IMR-90 (cell line): ENCODE data around the gene MRM1. TPM values are rescaled to one million over a fixed set of nuclear protein-coding genes. Genes with fewer than 3 reads are reported as not detected.

Source experiments
- ATAC-seq: fragments of 200-7000 bp; cut with Tn5 transposase; 2 replicates; pipeline ENCODE4 v1.9.1; 2020; ENCODE audit warnings: low read depth, mild to moderate bottlenecking, moderate library complexity
- BruUV-seq: library from RNA; stranded (reverse); fragments of 400-500 nt; replicated peaks from 2 replicates; lab custom pipeline; 2021; lab: Mats Ljungman, UMichigan
- CTCF ChIA-PET: fragments of 300-600 bp; formaldehyde crosslinking; extraction: SDS; loops from one replicate; lab custom pipeline; 2021; ENCODE audit warnings: antibody characterized with exemption; lab: Yijun Ruan, JAX
- POLR2A ChIA-PET: fragments of 300-600 bp; sonication (Branson Sonifier 250); formaldehyde crosslinking; loops from one replicate; lab custom pipeline; 2022; ENCODE audit warnings: antibody characterized with exemption; ENCODE audit not compliant: unreplicated experiment; lab: Charles Lee
- DNase-seq: peaks from one replicate; pipeline ENCODE4 v3.0.0; 2013
- H2AFZ ChIP-seq: replicated peaks from 2 replicates; pipeline ENCODE3; 2013; ENCODE audit warnings: low read length, mild to moderate bottlenecking; ENCODE audit not compliant: poor library complexity
- H2AK5ac ChIP-seq: 2 replicates; pipeline ENCODE4 v1.6.1; 2013; ENCODE audit warnings: low read depth, low read length, inconsistent platforms
- H2AK9ac ChIP-seq: replicated peaks from 2 replicates; pipeline ENCODE3; 2013; ENCODE audit warnings: mild to moderate bottlenecking, low read depth, low read length, moderate library complexity; ENCODE audit not compliant: poor library complexity
- H2BK120ac ChIP-seq: 2 replicates; pipeline ENCODE4 v1.6.1; 2013; ENCODE audit warnings: low read depth, low read length, inconsistent platforms
- H2BK15ac ChIP-seq: 3 replicates; pipeline ENCODE4 v1.6.1; 2013; ENCODE audit warnings: low read depth, low read length, inconsistent platforms
- H2BK20ac ChIP-seq: 2 replicates; pipeline ENCODE4 v1.6.1; 2013; ENCODE audit warnings: low read depth, mild to moderate bottlenecking, inconsistent platforms, low read length, moderate library complexity
- H2BK5ac ChIP-seq: 2 replicates; pipeline ENCODE4 v1.6.1; 2013; ENCODE audit warnings: mild to moderate bottlenecking, low read depth, low read length, inconsistent platforms; ENCODE audit not compliant: poor library complexity, severe bottlenecking
- H3K14ac ChIP-seq: replicated peaks from 2 replicates; pipeline ENCODE4 v1.6.1; 2013; ENCODE audit warnings: low read depth, low read length, inconsistent platforms
- H3K18ac ChIP-seq: 2 replicates; pipeline ENCODE4 v1.6.1; 2013; ENCODE audit warnings: low read depth, low read length, control low read depth
- H3K23ac ChIP-seq: 2 replicates; pipeline ENCODE4 v1.6.1; 2013; ENCODE audit warnings: low read depth, low read length, inconsistent platforms
- H3K27ac ChIP-seq: 2 replicates; pipeline ENCODE4 v1.5.1; 2013; ENCODE audit warnings: mild to moderate bottlenecking, control low read depth, low read length; ENCODE audit not compliant: insufficient read depth
- H3K27me3 ChIP-seq: 2 replicates; pipeline ENCODE4 v1.6.1; 2013; ENCODE audit warnings: low read length; ENCODE audit not compliant: control insufficient read depth, insufficient read depth
- H3K36me3 ChIP-seq: 2 replicates; pipeline ENCODE4 v1.6.1; 2013; ENCODE audit warnings: low read length, mixed read lengths; ENCODE audit not compliant: control insufficient read depth, insufficient read depth
- H3K4ac ChIP-seq: 2 replicates; pipeline ENCODE4 v1.6.1; 2013; ENCODE audit warnings: low read depth, low read length, inconsistent platforms
- H3K4me1 ChIP-seq: 2 replicates; pipeline ENCODE4 v1.6.1; 2013; ENCODE audit warnings: low read length, mixed read lengths; ENCODE audit not compliant: control insufficient read depth, insufficient read depth
- H3K4me2 ChIP-seq: 2 replicates; pipeline ENCODE4 v1.6.1; 2013; ENCODE audit warnings: low read depth, mild to moderate bottlenecking, control low read depth, low read length, moderate library complexity
- H3K4me3 ChIP-seq: 2 replicates; pipeline ENCODE4 v1.5.1; 2013; ENCODE audit warnings: low read depth, mild to moderate bottlenecking, control low read depth, low read length, moderate library complexity; ENCODE audit not compliant: insufficient read depth
- H3K56ac ChIP-seq: 2 replicates; pipeline ENCODE4 v1.6.1; 2013; ENCODE audit warnings: low read length, inconsistent platforms; ENCODE audit not compliant: insufficient read depth; ENCODE audit errors: extremely low read depth
- H3K79me1 ChIP-seq, 2 experiments: 2 replicates each; pipeline ENCODE4 v1.6.1; 2013; ENCODE audit warnings: low read length in 2 of 2, inconsistent platforms in 1 of 2, low read depth in 1 of 2
- H3K9ac ChIP-seq: 2 replicates; pipeline ENCODE4 v1.6.1; 2013; ENCODE audit warnings: low read depth, low read length, control low read depth
- H3K9me1 ChIP-seq: 2 replicates; pipeline ENCODE4 v1.6.1; 2013; ENCODE audit warnings: low read length, inconsistent platforms; ENCODE audit not compliant: insufficient read depth
- H3K9me3 ChIP-seq: 2 replicates; pipeline ENCODE4 v1.6.1; 2013; ENCODE audit warnings: low read length; ENCODE audit not compliant: control insufficient read depth, insufficient read depth
- H4K20me1 ChIP-seq: 2 replicates; pipeline ENCODE4 v1.6.1; 2013; ENCODE audit warnings: low read length, inconsistent platforms; ENCODE audit not compliant: insufficient read depth
- H4K5ac ChIP-seq: 2 replicates; pipeline ENCODE4 v1.6.1; 2013; ENCODE audit warnings: mild to moderate bottlenecking, low read depth, low read length, control low read depth
- H4K8ac ChIP-seq, 2 experiments: 2 replicates each; pipeline ENCODE4 v1.6.1; 2013; ENCODE audit warnings: low read depth in 2 of 2, low read length in 2 of 2, control low read depth in 1 of 2, inconsistent platforms in 1 of 2
- H4K91ac ChIP-seq: 2 replicates; pipeline ENCODE4 v1.6.1; 2013; ENCODE audit warnings: low read depth, low read length, inconsistent platforms; ENCODE audit not compliant: insufficient read depth
- BHLHE40 ChIP-seq: fragments of 150-350 bp; IDR thresholded peaks from 2 replicates; pipeline ENCODE4 v1.6.1; 2016; ENCODE audit warnings: mild to moderate bottlenecking, low read depth, low read length
- CEBPB ChIP-seq: IDR thresholded peaks from 2 replicates; pipeline ENCODE4 v1.6.1; 2012; ENCODE audit warnings: low read depth, low read length, improper control_type of control experiment
- CHD1 ChIP-seq: IDR thresholded peaks from 2 replicates; pipeline ENCODE4 v1.6.1; 2012; ENCODE audit warnings: low read depth, low read length, improper control_type of control experiment
- CTCF ChIP-seq: conservative IDR thresholded peaks from 2 replicates; pipeline ENCODE4 v1.5.1; 2012; ENCODE audit warnings: mild to moderate bottlenecking, low read depth, low read length, improper control_type of control experiment
- FOS ChIP-seq: fragments of 150-350 bp; IDR thresholded peaks from 2 replicates; pipeline ENCODE4 v1.6.1; 2016; ENCODE audit warnings: low read depth, low read length
- MAFK ChIP-seq: IDR thresholded peaks from 2 replicates; pipeline ENCODE4 v1.6.1; 2012; ENCODE audit warnings: low read depth, low read length, improper control_type of control experiment
- MAZ ChIP-seq: IDR thresholded peaks from 2 replicates; pipeline ENCODE4 v1.6.1; 2012; ENCODE audit warnings: low read depth, mild to moderate bottlenecking, low read length, improper control_type of control experiment, moderate library complexity, borderline replicate concordance
- MXI1 ChIP-seq: IDR thresholded peaks from 2 replicates; pipeline ENCODE4 v1.6.1; 2012; ENCODE audit warnings: low read depth, mild to moderate bottlenecking, low read length, moderate library complexity, borderline replicate concordance
- NFE2L2 ChIP-seq: fragments of 150-350 bp; IDR thresholded peaks from 2 replicates; pipeline ENCODE4 v1.6.1; 2016; ENCODE audit warnings: low read depth, mild to moderate bottlenecking, low read length
- POLR2A ChIP-seq: IDR thresholded peaks from 2 replicates; pipeline ENCODE4 v1.6.1; 2012; ENCODE audit warnings: mild to moderate bottlenecking, low read depth, low read length
- RAD21 ChIP-seq: IDR thresholded peaks from 2 replicates; pipeline ENCODE4 v1.6.1; 2012; ENCODE audit warnings: low read length, improper control_type of control experiment
- RFX5 ChIP-seq: IDR thresholded peaks from 2 replicates; pipeline ENCODE4 v1.8.0; 2012; ENCODE audit warnings: low read depth, mild to moderate bottlenecking, low read length, moderate library complexity
- SMC3 ChIP-seq: fragments of 150-350 bp; IDR thresholded peaks from 2 replicates; pipeline ENCODE4 v1.6.1; 2016; ENCODE audit warnings: low read depth, mild to moderate bottlenecking, antibody characterized with exemption, low read length, moderate library complexity
- USF2 ChIP-seq: fragments of 150-350 bp; IDR thresholded peaks from 2 replicates; pipeline ENCODE4 v1.6.1; 2017; ENCODE audit warnings: mild to moderate bottlenecking, antibody characterized with exemption, low read length, low read depth
- WGBS, 2 experiments: methylation state at CpG; one replicate each; pipeline versions ENCODE4 v1.1.5 to v1.1.7; 2013; ENCODE audit warnings: missing lambda C conversion rate in 2 of 2; ENCODE audit not compliant: insufficient read length in 1 of 2; ENCODE audit errors: extremely low coverage in 2 of 2; 5-methylcytosine and 5-hydroxymethylcytosine counted together
- dilution Hi-C: fragments of 300-500 bp; cut with HindIII; formaldehyde crosslinking; loops from one replicate; pipeline ENCODE4 v1.14.3; 2018; ENCODE audit warnings: low sequenced_read_pairs; ENCODE audit not compliant: unreplicated experiment
- in situ Hi-C: fragments of 300-500 bp; cut with MboI; formaldehyde crosslinking; loops from 3 replicates; pipeline ENCODE4 v1.14.3; 2019; ENCODE audit warnings: low sequenced_read_pairs, inconsistent platforms, mixed read lengths
- intact Hi-C: fragments of 100-400 bp; cut with micrococcal nuclease; formaldehyde crosslinking; loops from 2 replicates; pipeline ENCODE4 v1.10.0; 2022
- polyA plus RNA-seq, 3 experiments: library from polyadenylated mRNA; depleted of rRNA; stranded (reverse); fragments of >200 nt; gene quantifications; 2 replicates each; pipeline ENCODE4 v1.2.3, GENCODE V29; 2012; ENCODE audit warnings: low replicate concordance in 1 of 3
- total RNA-seq: library from RNA; depleted of rRNA; stranded (reverse); fragments of >200 nt; gene quantifications from 2 replicates; pipeline ENCODE4 v1.2.3, GENCODE V29; 2012
- TF ChIP-seq, protein P1 (sequence below): fragments of 150-350 bp; IDR thresholded peaks from 2 replicates; pipeline ENCODE4 v1.6.1; 2016; ENCODE audit warnings: low read depth, mild to moderate bottlenecking, low read length, moderate library complexity, borderline replicate concordance

Gene MRM1
- total and polyA plus RNA-seq, 2 of the 4 experiments (the other 2 are of a cell fraction), result 2.2 to 5.3 TPM

- no peak overlapping the region for H2BK15ac ChIP-seq
- BruUV-seq, result no TSS peak
- no peak overlapping the region for H3K27ac ChIP-seq
- H3K9me3 ChIP-seq, result no peaks in the 10 kb centered on the region
- H3K4me1 ChIP-seq, result no peaks in the 10 kb centered on the region
- no peak overlapping the region for H3K18ac ChIP-seq
- H4K8ac ChIP-seq, result no peak overlapping the region
- ChIA-PET CTCF (no interaction called here), POLR2A (no interaction called here)
- H2AFZ ChIP-seq, result no peak overlapping the region
- H4K91ac ChIP-seq, result no peak overlapping the region
- H3K23ac ChIP-seq, result no peak overlapping the region
- no peak overlapping the region for H4K5ac ChIP-seq
- no peak overlapping the region for H3K56ac ChIP-seq
- no peaks in the 10 kb centered on the region for H3K9me1 ChIP-seq
- no peak overlapping the region for H3K4ac ChIP-seq
- no peak overlapping the region for H2BK120ac ChIP-seq
- no peak overlapping the region for H3K14ac ChIP-seq
- peaks cover 60% of the 10 kb centered on the region for H3K27me3 ChIP-seq
- H3K36me3 ChIP-seq, result no peaks in the 10 kb centered on the region
- no peaks in the 10 kb centered on the region for H3K79me1 ChIP-seq
- no peaks in the 10 kb centered on the region for H4K20me1 ChIP-seq
- dilution Hi-C loops, result no loop called here
- no peak overlapping the region for H2BK20ac ChIP-seq
- H2AK9ac ChIP-seq, result no peak overlapping the region
- intact Hi-C loops, result no loop called here
- no peak overlapping the region for H2BK5ac ChIP-seq
- DNase-seq (no peak), ATAC-seq (no peak)
- in situ Hi-C loops, result no loop called here
- TF ChIP-seq MXI1 (no peak), CHD1 (no peak), RFX5 (no peak), SMC3 (no peak), POLR2A (no peak), FOS (no peak), CTCF (no peak), NFE2L2 (no peak), USF2 (no peak), MAZ (no peak), RAD21 (no peak), MAFK (no peak), CEBPB (no peak), BHLHE40 (no peak)
- TF ChIP-seq, protein P1, sequence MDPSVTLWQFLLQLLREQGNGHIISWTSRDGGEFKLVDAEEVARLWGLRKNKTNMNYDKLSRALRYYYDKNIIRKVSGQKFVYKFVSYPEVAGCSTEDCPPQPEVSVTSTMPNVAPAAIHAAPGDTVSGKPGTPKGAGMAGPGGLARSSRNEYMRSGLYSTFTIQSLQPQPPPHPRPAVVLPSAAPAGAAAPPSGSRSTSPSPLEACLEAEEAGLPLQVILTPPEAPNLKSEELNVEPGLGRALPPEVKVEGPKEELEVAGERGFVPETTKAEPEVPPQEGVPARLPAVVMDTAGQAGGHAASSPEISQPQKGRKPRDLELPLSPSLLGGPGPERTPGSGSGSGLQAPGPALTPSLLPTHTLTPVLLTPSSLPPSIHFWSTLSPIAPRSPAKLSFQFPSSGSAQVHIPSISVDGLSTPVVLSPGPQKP, result no peak
- H2AK5ac ChIP-seq, result no peak overlapping the region
- H3K4me2 ChIP-seq, result no peak overlapping the region
- H3K9ac ChIP-seq, result no peak overlapping the region
- H3K4me3 ChIP-seq, result no peak overlapping the region
- 45% methylated on average over 4 of the region's 13 CpGs; no CpG with 5 or more reads in 1 of the 2 experiments for WGBS, 2 experiments
Measured at GRCh38 chr17:36653856-36654255, 52.5 kb downstream of the MRM1 start.
